MCF 10A (cell line): ENCODE measurements around the gene TRIM17. TPM values are rescaled to one million over a fixed set of nuclear protein-coding genes. Genes with fewer than 3 reads are reported as not detected.

Source experiments
- BruUV-seq: library from RNA; stranded (reverse); fragments of 400-500 nt; replicated peaks from 2 replicates; lab custom pipeline; 2021; lab: Mats Ljungman, UMichigan
- CTCF ChIA-PET: fragments of 300-600 bp; sonication (Branson Sonifier 250); formaldehyde crosslinking; extraction: SDS; loops from one replicate; lab custom pipeline; 2021; ENCODE audit warnings: antibody characterized with exemption, inconsistent platforms; lab: Yijun Ruan, JAX
- POLR2A ChIA-PET: fragments of 300-600, 350-650 bp; sonication (Branson Sonifier 250); formaldehyde crosslinking; extraction: SDS; loops from one replicate; lab custom pipeline; 2020; ENCODE audit warnings: antibody characterized with exemption, inconsistent platforms; lab: Yijun Ruan, JAX
- DNase-seq: peaks from one replicate; pipeline ENCODE4 v3.0.0-alpha.2; 2018; ENCODE audit not compliant: unreplicated experiment
- H3K27ac Mint-ChIP-seq: one replicate; pipeline ENCODE4 v1.8.0; 2022; ENCODE audit warnings: mild to moderate bottlenecking, low read depth, mixed read lengths; ENCODE audit not compliant: unreplicated experiment
- H3K27me3 Mint-ChIP-seq: one replicate; pipeline ENCODE4 v1.8.0; 2022; ENCODE audit warnings: mixed read lengths; ENCODE audit not compliant: insufficient read depth, unreplicated experiment
- H3K36me3 Mint-ChIP-seq: one replicate; pipeline ENCODE4 v1.8.0; 2022; ENCODE audit warnings: mild to moderate bottlenecking, moderate library complexity, mixed read lengths; ENCODE audit not compliant: insufficient read depth, unreplicated experiment
- H3K4me1 Mint-ChIP-seq: one replicate; pipeline ENCODE4 v1.8.0; 2022; ENCODE audit warnings: mixed read lengths; ENCODE audit not compliant: insufficient read depth, unreplicated experiment
- H3K4me3 Mint-ChIP-seq: one replicate; pipeline ENCODE4 v1.8.0; 2022; ENCODE audit warnings: mild to moderate bottlenecking, moderate library complexity, mixed read lengths; ENCODE audit not compliant: unreplicated experiment
- H3K9me3 Mint-ChIP-seq: one replicate; pipeline ENCODE4 v1.8.0; 2022; ENCODE audit warnings: mixed read lengths; ENCODE audit not compliant: unreplicated experiment
- intact Hi-C: fragments of 100-400 bp; cut with micrococcal nuclease; formaldehyde crosslinking; loops from 2 replicates; pipeline ENCODE4 v1.14.1; 2022
- total RNA-seq: library from RNA; stranded (reverse); gene quantifications from 2 replicates; pipeline ENCODE4 v1.2.3, GENCODE V29; 2022
- TF ChIP-seq, protein P1 (sequence below): fragments of 200-600 bp; IDR thresholded peaks from one replicate; pipeline ENCODE4 v1.8.0; 2022; ENCODE audit warnings: antibody characterized with exemption, mild to moderate bottlenecking; ENCODE audit not compliant: unreplicated experiment

Gene TRIM17
- total RNA-seq, 1 experiment from 2014 or later = not detected

DNA sequence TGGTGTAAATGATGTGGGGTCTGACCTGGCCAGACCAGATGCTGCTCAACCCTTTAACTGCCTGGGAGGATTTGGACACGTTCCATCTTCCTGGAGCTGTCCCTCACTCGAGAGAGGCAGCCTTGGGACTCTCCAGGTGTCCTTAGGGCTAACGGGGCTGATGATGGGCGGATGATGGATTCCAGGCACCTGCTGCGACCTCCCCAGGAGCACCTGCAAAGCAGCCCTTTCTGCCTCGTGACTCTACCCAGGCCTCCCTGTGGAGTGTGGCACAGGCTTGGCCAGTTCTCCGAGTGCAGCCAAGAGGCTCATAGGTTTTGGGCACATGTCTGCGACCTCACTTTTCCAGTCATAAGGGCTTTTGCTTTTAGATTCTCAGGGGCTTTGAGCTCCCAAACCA lies 12.3 kb upstream of the TRIM17 start:
- DNase-seq = no peak
- Mint-ChIP-seq H3K27me3 (peaks cover 42% of the 10 kb centered on the region), H3K4me1 (no peaks in the 10 kb centered on the region), H3K9me3 (no peaks in the 10 kb centered on the region), H3K27ac (no peak overlapping the region), H3K4me3 (no peak overlapping the region), H3K36me3 (no peaks in the 10 kb centered on the region)
- POLR2A ChIA-PET = interaction anchor here (0.7 to 1.5 kb wide), 2 partner anchors 9 to 17 kb away, joined by 3 read pairs; no protein-coding TSS in a partner anchor
- TF ChIP-seq, protein P1, sequence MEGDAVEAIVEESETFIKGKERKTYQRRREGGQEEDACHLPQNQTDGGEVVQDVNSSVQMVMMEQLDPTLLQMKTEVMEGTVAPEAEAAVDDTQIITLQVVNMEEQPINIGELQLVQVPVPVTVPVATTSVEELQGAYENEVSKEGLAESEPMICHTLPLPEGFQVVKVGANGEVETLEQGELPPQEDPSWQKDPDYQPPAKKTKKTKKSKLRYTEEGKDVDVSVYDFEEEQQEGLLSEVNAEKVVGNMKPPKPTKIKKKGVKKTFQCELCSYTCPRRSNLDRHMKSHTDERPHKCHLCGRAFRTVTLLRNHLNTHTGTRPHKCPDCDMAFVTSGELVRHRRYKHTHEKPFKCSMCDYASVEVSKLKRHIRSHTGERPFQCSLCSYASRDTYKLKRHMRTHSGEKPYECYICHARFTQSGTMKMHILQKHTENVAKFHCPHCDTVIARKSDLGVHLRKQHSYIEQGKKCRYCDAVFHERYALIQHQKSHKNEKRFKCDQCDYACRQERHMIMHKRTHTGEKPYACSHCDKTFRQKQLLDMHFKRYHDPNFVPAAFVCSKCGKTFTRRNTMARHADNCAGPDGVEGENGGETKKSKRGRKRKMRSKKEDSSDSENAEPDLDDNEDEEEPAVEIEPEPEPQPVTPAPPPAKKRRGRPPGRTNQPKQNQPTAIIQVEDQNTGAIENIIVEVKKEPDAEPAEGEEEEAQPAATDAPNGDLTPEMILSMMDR = no peak
- BruUV-seq = no TSS peak
- intact Hi-C loops = no loop called here
- CTCF ChIA-PET = interaction anchor here (0.6 kb wide), 1 partner anchor 429 kb away, joined by 3 read pairs; no protein-coding TSS in a partner anchor

DNA sequence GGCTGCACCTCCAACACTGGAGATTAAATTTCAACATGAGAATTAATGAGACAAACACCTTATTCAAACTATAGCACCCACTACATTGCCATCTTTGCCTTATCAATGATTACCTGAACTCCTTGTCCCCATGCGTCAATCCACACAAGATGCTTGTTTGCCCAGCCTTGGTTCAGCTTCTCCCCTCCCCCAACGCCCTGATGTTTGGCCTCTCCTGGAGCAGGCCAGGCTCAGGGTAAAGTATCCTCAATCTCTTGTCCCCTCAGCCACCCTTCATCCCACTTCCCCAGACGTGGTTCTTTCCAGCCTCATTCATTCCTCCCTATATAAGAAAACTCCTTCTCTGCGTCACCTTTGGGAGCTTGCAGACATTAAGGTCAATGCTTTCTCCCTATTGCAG lies 11.8 kb upstream of the TRIM17 start:
- no peaks in the 10 kb centered on the region for H3K36me3 Mint-ChIP-seq
- ChIA-PET POLR2A (interaction anchor here (0.7 to 1.5 kb wide), 2 partner anchors 9 to 17 kb away, joined by 3 read pairs; no protein-coding TSS in a partner anchor), CTCF (interaction anchor here (0.6 to 1.1 kb wide), 2 partner anchors 27 to 429 kb away, joined by 3 read pairs; no protein-coding TSS in a partner anchor)
- no peaks in the 10 kb centered on the region for H3K4me1 Mint-ChIP-seq
- TF ChIP-seq, protein P1 = no peak
- H3K4me3 Mint-ChIP-seq = no peak overlapping the region
- peaks cover 42% of the 10 kb centered on the region for H3K27me3 Mint-ChIP-seq
- intact Hi-C loops = no loop called here
- no TSS peak for BruUV-seq
- no peak overlapping the region for H3K27ac Mint-ChIP-seq
- no peak for DNase-seq
- no peaks in the 10 kb centered on the region for H3K9me3 Mint-ChIP-seq

DNA sequence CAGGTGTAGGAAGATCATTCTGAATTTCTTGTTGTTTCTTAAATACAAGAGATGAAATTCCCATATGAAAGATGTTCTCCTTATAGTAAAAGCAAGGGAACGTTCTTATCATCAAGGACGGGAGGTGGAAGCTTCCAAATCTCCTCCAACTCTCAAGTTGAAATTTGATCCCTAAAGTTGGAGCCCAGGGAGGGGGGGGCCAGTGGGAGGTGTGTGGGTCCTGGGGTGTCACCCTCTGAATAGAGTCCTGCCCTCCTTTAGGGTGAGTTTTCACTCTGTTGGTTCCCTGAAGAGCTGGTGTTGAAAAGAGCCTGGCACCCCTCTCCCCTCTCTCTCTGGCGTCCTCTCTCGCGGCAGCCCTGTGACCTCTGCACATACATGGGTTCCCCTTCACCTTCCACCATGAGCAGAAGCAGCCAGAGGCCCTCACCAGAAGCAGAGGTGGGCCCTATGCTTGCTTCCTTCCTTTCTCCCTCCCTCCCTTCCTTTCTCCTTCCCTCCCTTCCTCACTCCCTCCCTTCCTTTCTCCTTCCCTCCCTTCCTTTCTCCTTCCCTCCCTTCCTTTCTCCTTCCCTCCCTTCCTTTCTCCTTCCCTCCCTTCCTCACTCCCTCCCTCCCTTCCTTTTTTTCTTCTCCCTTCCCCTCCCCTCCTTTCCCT lies 10.0 kb upstream of the TRIM17 start:
- H3K4me3 Mint-ChIP-seq = no peak overlapping the region
- BruUV-seq = no TSS peak
- no peaks in the 10 kb centered on the region for H3K4me1 Mint-ChIP-seq
- no peak for DNase-seq
- H3K27ac Mint-ChIP-seq = no peak overlapping the region
- CTCF ChIA-PET = interaction anchor here (0.6 to 0.8 kb wide), 3 partner anchors 215 to 1206 kb away, joined by 4 read pairs; no protein-coding TSS in a partner anchor
- no peaks in the 10 kb centered on the region for H3K36me3 Mint-ChIP-seq
- POLR2A ChIA-PET = no interaction called here
- TF ChIP-seq, protein P1 = no peak
- peaks cover 31% of the 10 kb centered on the region for H3K27me3 Mint-ChIP-seq
- H3K9me3 Mint-ChIP-seq = peaks cover 1% of the 10 kb centered on the region
- intact Hi-C loops = no loop called here

GRCh38 chr1:228424685-228425660 lies 8.3 kb upstream of the TRIM17 start:
- peaks cover 7% of the 10 kb centered on the region for H3K9me3 Mint-ChIP-seq
- H3K4me3 Mint-ChIP-seq = no peak overlapping the region
- TF ChIP-seq, protein P1 = no peak
- intact Hi-C loops = no loop called here
- H3K27me3 Mint-ChIP-seq = peaks cover 28% of the 10 kb centered on the region
- no peaks in the 10 kb centered on the region for H3K4me1 Mint-ChIP-seq
- ChIA-PET CTCF (interaction anchor here (0.6 to 1.5 kb wide), 2 partner anchors 30 to 208 kb away, joined by 3 to 5 read pairs; no protein-coding TSS in a partner anchor), POLR2A (interaction anchor here (0.7 to 1.5 kb wide), 3 partner anchors 7 to 31 kb away, joined by 4 to 7 read pairs (median 5); no protein-coding TSS in a partner anchor)
- H3K27ac Mint-ChIP-seq = no peak overlapping the region
- DNase-seq = no peak
- H3K36me3 Mint-ChIP-seq = no peaks in the 10 kb centered on the region
- no TSS peak for BruUV-seq
